Right lobe of liver (tissue), 6 donors: ENCODE measurements around the gene RNU5D-1. TPM values are rescaled to one million over a fixed set of nuclear protein-coding genes. Genes with fewer than 3 reads are reported as not detected.
"Not testable (repeated sequence)": the region's sequence is repeated elsewhere in the genome, so short reads cannot be mapped to it uniquely, and the experiment has no call there.

Experiments
- ATAC-seq, 4 donors: fragments of 200-7000 bp; cut with Tn5 transposase; one replicate each; pipeline ENCODE4 v1.9.1; 2020; ENCODE audit warnings: mild to moderate bottlenecking in 4 of 4, moderate library complexity in 4 of 4
- DNase-seq, 3 donors: peaks; one replicate each; pipeline ENCODE4 v3.0.0-alpha.2; 2020
- H3K27ac ChIP-seq, 3 donors: fragments of 200-600 bp; one replicate each; pipeline ENCODE4 v1.8.0; 2022
- H3K27me3 ChIP-seq, 2 donors: fragments of 200-600 bp; one replicate each; pipeline ENCODE4 v1.8.0; 2022
- H3K36me3 ChIP-seq, 4 donors: fragments of 200-600 bp; sonication (generic) in 1 of 4; one replicate each; pipeline versions ENCODE4 v1.5.1 to v1.8.0; 2017 to 2022; ENCODE audit warnings: control low read depth in 1 of 4
- H3K4me1 ChIP-seq, 4 donors: fragments of 200-600 bp; sonication (generic) in 1 of 4; one replicate each; pipeline versions ENCODE4 v1.5.1 to v1.8.0; 2017 to 2022; ENCODE audit warnings: control low read depth in 1 of 4
- H3K4me3 ChIP-seq, 3 donors: fragments of 200-600 bp; one replicate each; pipeline ENCODE4 v1.8.0; 2022
- H3K9me3 ChIP-seq, 4 donors: fragments of 200-600 bp; sonication (generic) in 1 of 4; one replicate each; pipeline versions ENCODE4 v1.5.1 to v1.8.0; 2017 to 2022; ENCODE audit warnings: control low read depth in 1 of 4
- POLR2A ChIP-seq: fragments of 450-650 bp; IDR thresholded peaks from one replicate; pipeline ENCODE4 v1.6.1; 2017; ENCODE audit warnings: antibody characterized with exemption, mild to moderate bottlenecking
- WGBS: methylation state at CpG from one replicate; pipeline ENCODE4 v1.1.6; 2018; ENCODE audit warnings: low coverage, low lambda C conversion rate; ENCODE audit not compliant: insufficient coverage; ENCODE audit errors: missing lambda C conversion rate; 5-methylcytosine and 5-hydroxymethylcytosine counted together
- intact Hi-C, 2 donors: fragments of 100-400 bp; cut with DNase I; formaldehyde crosslinking; loops; one replicate each; pipeline versions ENCODE4 v1.11.2 to v1.14.1; 2022
- total RNA-seq, 6 experiments: library from RNA; depleted of rRNA in 2 of 6; stranded (reverse); fragments of >200 nt in 2 of 6; fragmentation: NEBNext Ultra II Directional in 3 of 6; extraction: Animal tissue kit (Norgen Biotek cat#: 25700) in 3 of 6; gene quantifications; one replicate each; pipeline versions ENCODE4 v1.1.0 to v1.2.4, GENCODE V29; 2016 to 2023
- TF ChIP-seq, protein P1 (sequence below), 4 donors: fragments of 200-600 bp in 3 of 4; fragments of 450-650 bp in 1 of 4; IDR thresholded peaks; one replicate each; pipeline versions ENCODE4 v1.5.1 to v1.8.0; 2016 to 2022; ENCODE audit warnings: antibody characterized with exemption in 4 of 4, mild to moderate bottlenecking in 2 of 4
- donor health status: DM: no; HTN: yes; CAD: no.
- donor health status: DM: no; HTN: no; CAD: no.
- donor health status: DM: no; HTN: no; CAD: no.
- donor health status: DM: no; HTN: yes; CAD: no.
- donor health status: DM: no; HTN: yes; CAD: no.

The RNU5D-1 gene
- total RNA-seq, 6 experiments from 2014 or later, result not detected

DNA sequence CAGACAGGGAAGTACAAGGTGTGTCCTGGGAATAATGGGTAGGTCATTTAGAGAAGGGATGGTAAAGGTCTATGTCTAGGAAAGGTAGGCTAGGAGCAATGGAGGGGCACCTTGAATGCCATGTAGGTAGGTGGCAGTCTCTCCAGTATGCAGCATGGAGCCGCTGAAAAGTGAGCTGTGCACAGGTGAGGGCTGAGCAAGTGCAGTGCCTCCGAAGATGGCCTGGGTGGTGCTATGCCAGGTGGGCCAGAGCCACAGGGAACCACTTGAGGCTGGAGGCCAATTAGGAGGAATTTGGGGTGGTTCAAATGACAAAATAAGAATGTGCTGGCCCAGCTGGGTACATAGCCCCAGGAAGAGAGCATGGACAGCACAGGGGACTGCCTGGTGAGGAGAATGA, 25.0 kb downstream of the RNU5D-1 start:
- WGBS, result 77% methylated on average over 2 of the region's 2 CpGs
- no peak for ATAC-seq
- intact Hi-C loops, result no loop called here

DNA sequence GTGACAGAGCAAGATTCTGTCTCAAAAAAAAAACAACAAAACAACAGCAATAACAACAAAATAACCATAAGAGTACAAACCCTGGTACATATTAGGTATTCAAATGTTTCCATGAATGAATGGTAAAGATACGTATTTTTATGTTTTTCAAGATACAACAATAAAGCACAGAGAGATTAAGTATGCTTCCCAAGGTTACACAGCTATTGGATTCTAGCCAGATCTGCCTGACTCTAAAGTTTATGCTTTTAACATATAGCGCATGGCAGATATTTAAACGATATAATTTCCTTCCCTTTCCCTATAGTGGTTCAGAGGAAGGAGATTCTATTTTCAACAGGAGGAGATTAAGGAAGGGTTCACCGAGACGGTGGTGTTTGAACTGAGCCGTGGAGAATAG, 25.5 kb downstream of the RNU5D-1 start:
- intact Hi-C loops, result no loop called here

More for the DNA sequence above, 25.0 kb downstream of the RNU5D-1 start:
- Histone ChIP-seq H3K27ac (no peak overlapping the region), H3K36me3 (no peaks in the 10 kb centered on the region), H3K4me3 (no peak overlapping the region), H3K27me3 (no peaks in the 10 kb centered on the region), H3K4me1 (peaks cover 0 to 15% (median 0%) of the 10 kb centered on the region in 4 donors), H3K9me3 (no peaks in the 10 kb centered on the region)
- TF ChIP-seq, protein P1, sequence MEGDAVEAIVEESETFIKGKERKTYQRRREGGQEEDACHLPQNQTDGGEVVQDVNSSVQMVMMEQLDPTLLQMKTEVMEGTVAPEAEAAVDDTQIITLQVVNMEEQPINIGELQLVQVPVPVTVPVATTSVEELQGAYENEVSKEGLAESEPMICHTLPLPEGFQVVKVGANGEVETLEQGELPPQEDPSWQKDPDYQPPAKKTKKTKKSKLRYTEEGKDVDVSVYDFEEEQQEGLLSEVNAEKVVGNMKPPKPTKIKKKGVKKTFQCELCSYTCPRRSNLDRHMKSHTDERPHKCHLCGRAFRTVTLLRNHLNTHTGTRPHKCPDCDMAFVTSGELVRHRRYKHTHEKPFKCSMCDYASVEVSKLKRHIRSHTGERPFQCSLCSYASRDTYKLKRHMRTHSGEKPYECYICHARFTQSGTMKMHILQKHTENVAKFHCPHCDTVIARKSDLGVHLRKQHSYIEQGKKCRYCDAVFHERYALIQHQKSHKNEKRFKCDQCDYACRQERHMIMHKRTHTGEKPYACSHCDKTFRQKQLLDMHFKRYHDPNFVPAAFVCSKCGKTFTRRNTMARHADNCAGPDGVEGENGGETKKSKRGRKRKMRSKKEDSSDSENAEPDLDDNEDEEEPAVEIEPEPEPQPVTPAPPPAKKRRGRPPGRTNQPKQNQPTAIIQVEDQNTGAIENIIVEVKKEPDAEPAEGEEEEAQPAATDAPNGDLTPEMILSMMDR (IDR thresholded peaks at IDR 0.05), result no peak
- no peak for TF ChIP-seq POLR2A
- no peak for DNase-seq

DNA sequence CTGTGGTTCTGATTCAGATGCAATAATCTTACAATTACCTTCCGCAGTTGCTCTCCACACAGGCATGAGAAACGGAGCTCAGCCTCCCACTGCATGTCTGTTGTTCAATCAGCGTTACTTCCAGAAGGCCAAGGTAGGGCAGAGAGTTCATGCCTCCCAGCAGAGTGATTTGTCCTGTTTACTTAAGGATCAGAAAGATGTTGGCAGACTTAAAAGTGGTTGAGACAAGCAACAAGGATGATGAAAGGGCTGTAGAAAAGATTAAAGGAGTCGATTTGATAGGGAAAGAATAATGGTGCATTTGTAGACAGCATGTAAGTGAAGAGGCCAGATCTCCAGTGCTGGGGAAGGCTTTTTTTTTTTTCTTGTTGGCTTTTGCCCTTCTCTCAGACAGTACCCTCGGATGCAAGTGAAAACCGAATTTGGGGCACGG, 29.8 kb downstream of the RNU5D-1 start:
- 59% methylated on average over 7 of the region's 7 CpGs for WGBS
- Histone ChIP-seq H3K4me3 (no peak overlapping the region), H3K4me1 (peaks cover 0 to 10% (median 2%) of the 10 kb centered on the region in 4 donors), H3K9me3 (no peaks in the 10 kb centered on the region), H3K36me3 (no peaks in the 10 kb centered on the region), H3K27ac (no peak overlapping the region), H3K27me3 (no peaks in the 10 kb centered on the region)
- TF ChIP-seq POLR2A, result no peak
- TF ChIP-seq, protein P1 (IDR thresholded peaks at IDR 0.05), result no peak
- DNase-seq (no peak), ATAC-seq (peak in 2 of 4 donors; percentile 45 to 74)
- intact Hi-C loops, result no loop called here

More for the DNA sequence above, 25.5 kb downstream of the RNU5D-1 start:
- peaks cover 0 to 19% (median under 1%) of the 10 kb centered on the region in 4 donors for H3K4me1 ChIP-seq
- no peak overlapping the region for H3K4me3 ChIP-seq
- no peak overlapping the region for H3K27ac ChIP-seq
- H3K9me3 ChIP-seq, result no peaks in the 10 kb centered on the region
- 73% methylated on average over 6 of the region's 6 CpGs for WGBS
- TF ChIP-seq, protein P1 (IDR thresholded peaks at IDR 0.05), result no peak
- TF ChIP-seq POLR2A, result no peak
- no peak for ATAC-seq
- no peaks in the 10 kb centered on the region for H3K27me3 ChIP-seq
- H3K36me3 ChIP-seq, result no peaks in the 10 kb centered on the region
- no peak for DNase-seq

DNA sequence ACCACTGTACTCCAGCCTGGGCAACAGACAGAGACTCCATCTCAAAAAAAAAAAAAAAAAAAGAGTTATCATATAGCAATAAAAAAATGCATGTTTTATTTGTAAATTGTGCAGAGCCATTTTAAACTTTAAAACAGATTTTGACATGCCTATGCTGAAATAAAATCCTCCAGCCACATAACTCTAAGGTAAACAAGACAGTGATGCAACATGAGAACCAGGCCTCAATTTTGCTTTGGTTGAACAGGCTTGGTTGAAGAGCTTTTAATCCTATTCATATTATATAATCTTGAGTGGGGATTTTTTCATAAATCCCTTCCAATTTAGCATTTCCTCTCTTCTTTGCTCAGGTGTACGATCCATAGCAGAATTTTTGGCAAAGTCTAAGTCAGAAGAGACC, 30.4 kb downstream of the RNU5D-1 start:
- no peak overlapping the region for H3K4me3 ChIP-seq
- intact Hi-C loops, result no loop called here
- ATAC-seq (peak; percentile 55 to 82 (median 66)), DNase-seq (no peak)
- 67% methylated on average over 1 of the region's 1 CpG for WGBS
- no peaks in the 10 kb centered on the region for H3K9me3 ChIP-seq
- H3K4me1 ChIP-seq, result peaks cover 0 to 10% (median 2%) of the 10 kb centered on the region in 4 donors
- no peaks in the 10 kb centered on the region for H3K36me3 ChIP-seq
- TF ChIP-seq POLR2A, result no peak
- TF ChIP-seq, protein P1 (IDR thresholded peaks at IDR 0.05), result no peak
- no peaks in the 10 kb centered on the region for H3K27me3 ChIP-seq
- no peak overlapping the region for H3K27ac ChIP-seq

DNA sequence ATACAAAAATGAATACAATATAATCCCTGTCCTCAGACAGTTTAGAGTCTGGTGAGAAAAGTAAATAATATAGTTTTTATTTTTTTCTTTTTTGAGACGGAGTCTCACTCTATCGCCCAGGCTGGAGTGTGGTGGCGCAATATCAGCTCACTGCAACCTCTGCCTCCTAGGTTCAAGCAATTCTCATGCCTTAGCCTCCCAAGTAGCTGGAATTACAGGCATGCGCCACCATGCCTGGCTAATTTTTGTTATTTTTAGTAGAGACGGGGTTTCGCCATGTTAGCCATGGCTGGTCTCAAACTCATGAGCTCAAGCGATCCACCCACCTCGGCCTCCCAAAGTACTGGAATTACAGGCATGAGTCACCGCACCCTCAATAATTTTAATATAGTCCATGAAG, 31.6 kb downstream of the RNU5D-1 start:
- H3K27me3 ChIP-seq, H3K36me3 ChIP-seq, H3K27ac ChIP-seq, DNase-seq, H3K4me3 ChIP-seq, H3K9me3 ChIP-seq, intact Hi-C loops, ATAC-seq: not testable (repeated sequence)
- peaks cover 0 to 10% (median 2%) of the 10 kb centered on the region in 4 donors for H3K4me1 ChIP-seq
- 78% methylated on average over 9 of the region's 9 CpGs for WGBS
